BJ (cell line): Measurements from ENCODE around the gene CELA3B. TPM values are rescaled to one million over a fixed set of nuclear protein-coding genes. Genes with fewer than 3 reads are reported as not detected.
"Not testable (repeated sequence)": the region's sequence is repeated elsewhere in the genome, so short reads cannot be mapped to it uniquely, and the experiment has no call there.

ENCODE experiments used
- CTCF ChIA-PET: fragments of 350-600 bp; formaldehyde crosslinking; extraction: SDS; loops from one replicate; lab custom pipeline; 2021; ENCODE audit warnings: antibody characterized with exemption, inconsistent platforms; lab: Yijun Ruan, JAX
- POLR2A ChIA-PET: fragments of 300-600 bp; sonication (Branson Sonifier 250); formaldehyde crosslinking; extraction: SDS; loops from one replicate; lab custom pipeline; 2021; ENCODE audit warnings: antibody characterized with exemption; lab: Charles Lee
- DNase-seq: peaks from one replicate; pipeline ENCODE4 v3.0.0-alpha.2; 2011; ENCODE audit warnings: low read depth
- H3K27me3 ChIP-seq: 2 replicates; pipeline ENCODE4 v1.6.0; 2011; ENCODE audit warnings: low read length; ENCODE audit not compliant: control insufficient read depth, insufficient read depth
- H3K36me3 ChIP-seq: 2 replicates; pipeline ENCODE4 v1.5.1; 2011; ENCODE audit warnings: low read length; ENCODE audit not compliant: control insufficient read depth, insufficient read depth
- H3K4me3 ChIP-seq: 2 replicates; pipeline ENCODE4 v1.5.1; 2011; ENCODE audit warnings: low read depth, mild to moderate bottlenecking, control low read depth, low read length
- CTCF ChIP-seq: IDR thresholded peaks from 2 replicates; pipeline ENCODE4 v1.5.1; 2011; ENCODE audit warnings: low read depth, mild to moderate bottlenecking, control low read depth, inconsistent platforms, low read length, moderate library complexity; ENCODE audit not compliant: insufficient read depth
- polyA plus RNA-seq: library from polyadenylated mRNA; depleted of rRNA; stranded (reverse); fragments of >200 nt; gene quantifications from 2 replicates; pipeline ENCODE4 v1.2.3, GENCODE V29; 2011

The CELA3B gene
- polyA plus RNA-seq, 1 experiment: not detected

GRCh38 chr1:22026924-22027289 lies 50.1 kb downstream of the CELA3B start:
- POLR2A ChIA-PET: no interaction called here

GRCh38 chr1:22030057-22030456 lies 53.2 kb downstream of the CELA3B start:
- ChIA-PET CTCF (no interaction called here), POLR2A (no interaction called here)
- H3K27me3 ChIP-seq: no peaks in the 10 kb centered on the region
- DNase-seq: no peak
- H3K36me3 ChIP-seq: peaks cover 2% of the 10 kb centered on the region; the same call in 1 of the 2 replicates
- TF ChIP-seq CTCF: no peak
- no peak overlapping the region for H3K4me3 ChIP-seq

More at GRCh38 chr1:22026924-22027289, 50.1 kb downstream of the CELA3B start:
- CTCF ChIA-PET: no interaction called here
- H3K4me3 ChIP-seq: no peak overlapping the region
- no peak for DNase-seq
- no peak for TF ChIP-seq CTCF
- no peaks in the 10 kb centered on the region for H3K27me3 ChIP-seq
- peaks cover 2% of the 10 kb centered on the region; the same call in 1 of the 2 replicates for H3K36me3 ChIP-seq

GRCh38 chr1:22030473-22030872 lies 53.7 kb downstream of the CELA3B start:
- Histone ChIP-seq H3K27me3 (no peaks in the 10 kb centered on the region), H3K36me3 (peaks cover 2% of the 10 kb centered on the region; the same call in 1 of the 2 replicates), H3K4me3 (no peak overlapping the region)
- DNase-seq: no peak
- ChIA-PET POLR2A (no interaction called here), CTCF (interaction anchor here (1.1 kb wide), 1 partner anchor 10 kb away, joined by 3 read pairs; no protein-coding TSS in a partner anchor)
- no peak for TF ChIP-seq CTCF

GRCh38 chr1:22031214-22031962 lies 54.6 kb downstream of the CELA3B start:
- H3K36me3 ChIP-seq: peaks cover 2% of the 10 kb centered on the region; the same call in 1 of the 2 replicates
- H3K4me3 ChIP-seq: no peak overlapping the region
- DNase-seq: no peak
- ChIA-PET POLR2A (no interaction called here), CTCF (interaction anchor here (1.1 kb wide), 1 partner anchor 9 kb away, joined by 3 read pairs; no protein-coding TSS in a partner anchor)
- TF ChIP-seq CTCF: no peak
- no peaks in the 10 kb centered on the region for H3K27me3 ChIP-seq

- DNase-seq, POLR2A ChIA-PET, H3K27me3 ChIP-seq, CTCF ChIA-PET, H3K4me3 ChIP-seq, H3K36me3 ChIP-seq: not testable (repeated sequence)
These were observed 58.0 kb downstream of the CELA3B start for GRCh38 chr1:22034834-22035233.
